Activated CD8-positive, alpha-beta memory T cell treated with anti-CD3 and anti-CD28 coated beads, Interleukin-2, amount 50 U/mL, for 48 hours (primary cell): ENCODE data around the gene ATXN3L.

Experiments used
- DNase-seq: peaks from one replicate; pipeline ENCODE4 v3.0.0-alpha.2; 2020

ATXN3L gene

DNA sequence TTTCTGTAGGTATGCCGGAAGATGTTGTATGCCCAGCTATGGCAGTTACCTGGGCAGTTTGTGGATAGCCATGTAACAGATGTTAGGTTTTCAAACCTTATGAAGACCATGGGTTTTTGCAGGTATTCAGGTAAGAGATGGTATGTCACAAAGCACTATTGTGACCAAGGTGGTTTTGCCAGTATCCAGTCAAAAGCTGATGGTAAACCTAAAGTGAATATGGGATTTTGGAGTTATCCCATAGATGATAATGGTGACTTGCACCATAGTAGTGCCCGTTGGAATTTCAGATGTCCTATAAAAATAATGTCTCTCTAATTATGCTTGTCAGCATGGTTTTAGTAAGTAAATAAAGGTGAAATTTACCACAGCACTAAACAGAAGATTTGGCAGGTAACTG, at the start of gene ATXN3L:
ATXN3L (minus strand) TSS at position 101 of the 400 bp plus-strand sequence. CDS start 119 bp downstream, outside the sequence.
- DNase-seq: no peak

DNA sequence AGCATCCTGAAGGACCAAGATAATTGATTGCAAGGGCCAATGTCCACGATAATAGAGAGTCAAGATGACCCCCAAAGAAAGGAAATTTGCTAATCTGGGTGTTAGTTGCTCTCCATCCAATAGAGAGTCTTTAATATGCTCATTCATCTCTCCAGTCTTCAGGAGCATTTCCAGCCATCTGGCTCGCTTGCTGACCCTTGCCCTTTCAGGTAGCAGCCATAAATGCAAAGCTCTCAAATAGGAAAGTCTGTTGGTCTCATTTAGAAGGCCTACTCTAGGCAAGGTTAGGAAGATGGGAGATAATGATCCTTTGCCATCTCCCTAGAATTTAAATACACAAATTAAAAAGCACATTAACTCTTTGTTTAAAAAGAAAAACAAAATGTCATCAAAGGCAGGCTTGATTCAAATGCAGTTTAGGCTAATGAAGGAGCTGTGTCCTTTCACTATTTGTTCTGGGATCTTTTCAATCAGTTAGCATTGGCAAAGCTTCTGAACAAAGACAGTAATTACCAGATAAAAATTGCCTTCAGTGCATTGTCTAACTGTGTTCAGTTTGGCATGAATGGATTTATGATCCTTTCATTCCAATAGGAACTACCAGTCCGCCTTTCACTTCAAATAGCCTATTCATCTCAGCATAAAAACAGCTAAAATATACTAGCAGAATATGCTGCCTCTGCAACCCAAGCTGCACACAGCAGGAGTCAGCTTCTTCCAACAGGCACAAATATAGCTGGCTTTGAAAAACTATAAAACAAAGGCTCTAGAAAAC, 49.6 kb upstream of the ATXN3L start:
- no peak for DNase-seq

DNA sequence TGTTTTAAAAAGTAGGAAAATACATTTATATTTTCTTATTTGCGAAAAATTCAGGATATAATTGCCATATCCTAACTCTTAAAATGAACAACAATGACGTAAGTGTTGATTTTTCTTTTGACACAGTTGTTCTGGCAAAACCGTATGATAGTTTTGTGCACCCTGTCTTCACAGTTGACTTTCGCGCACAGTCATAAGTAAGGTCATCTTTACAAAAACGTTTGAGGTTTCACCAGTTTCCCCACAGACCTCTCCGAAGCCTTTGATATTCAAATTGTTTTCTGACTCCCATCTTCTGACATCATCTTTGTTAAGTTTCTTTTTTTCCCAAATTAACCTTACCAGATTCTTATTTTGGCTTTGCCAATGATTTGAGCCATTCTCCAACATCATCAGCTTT, 48.1 kb upstream of the ATXN3L start:
- DNase-seq: no peak

DNA sequence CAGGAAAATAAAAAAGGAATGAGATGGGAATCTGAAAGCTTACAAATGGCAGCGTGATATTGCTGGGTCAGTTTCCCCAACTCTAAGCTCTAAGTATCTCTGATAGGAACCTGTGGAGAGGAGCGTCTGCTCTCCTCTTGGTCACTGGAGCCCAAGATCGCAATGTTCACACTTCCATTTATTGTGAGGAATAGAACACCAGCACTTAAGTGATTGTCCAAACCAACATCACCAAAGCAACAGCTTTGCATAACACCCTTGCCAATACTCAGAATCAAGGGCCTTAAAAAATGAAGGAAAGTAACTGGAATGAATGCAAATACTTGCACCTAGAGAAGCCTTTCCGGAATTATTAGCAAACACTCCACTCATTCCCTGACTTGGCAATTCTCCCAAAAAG, 46.8 kb upstream of the ATXN3L start:
- no peak for DNase-seq

DNA sequence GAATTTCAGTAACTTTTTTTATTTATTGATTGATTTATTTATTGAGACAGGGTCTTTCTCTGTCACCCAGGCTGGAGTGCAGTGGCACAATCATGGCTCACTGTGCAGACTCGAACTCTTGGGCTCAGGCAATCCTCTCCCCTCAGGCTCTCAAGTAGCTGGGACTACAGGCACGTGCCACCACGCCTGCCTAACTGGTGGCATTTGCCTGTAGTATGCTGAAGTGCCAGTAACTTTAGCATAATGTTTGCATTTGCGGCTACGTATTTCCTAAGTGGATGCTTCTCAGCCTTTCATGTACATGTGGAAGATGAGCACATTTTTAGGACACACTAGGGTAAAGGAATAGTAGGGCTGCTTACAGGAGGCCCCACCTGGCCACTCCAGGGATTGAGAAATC, 45.3 kb upstream of the ATXN3L start:
- no peak for DNase-seq

DNA sequence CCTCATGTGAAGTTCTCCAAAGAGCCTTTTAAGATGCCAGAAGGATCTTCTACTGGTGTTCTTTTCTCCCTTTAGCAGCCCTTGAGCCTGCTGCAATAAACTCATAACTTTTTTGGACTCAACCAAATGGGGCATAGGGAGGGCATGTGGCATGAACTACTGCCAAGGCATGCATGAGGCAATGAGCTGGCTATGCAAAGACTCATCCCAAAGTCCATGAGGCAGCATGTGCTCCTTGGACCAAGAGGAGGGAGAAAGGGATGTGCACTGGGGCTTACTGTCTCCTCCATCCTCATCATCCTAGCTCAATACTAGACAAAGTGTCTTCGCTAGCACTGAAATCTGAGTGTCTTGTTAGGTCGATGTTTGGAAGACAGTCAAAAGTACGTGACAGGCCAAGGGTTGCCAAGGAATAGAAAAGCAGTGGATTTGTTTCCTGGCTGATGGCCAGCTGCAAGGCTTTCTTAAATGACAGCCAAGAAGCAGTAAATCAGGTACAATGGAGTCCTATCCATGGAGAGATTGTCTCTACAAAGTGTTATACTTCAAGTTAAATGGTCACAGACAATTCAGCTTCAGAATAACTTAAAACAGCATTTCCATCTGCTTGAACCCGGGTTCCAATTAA, 44.5 kb upstream of the ATXN3L start:
- no peak for DNase-seq

DNA sequence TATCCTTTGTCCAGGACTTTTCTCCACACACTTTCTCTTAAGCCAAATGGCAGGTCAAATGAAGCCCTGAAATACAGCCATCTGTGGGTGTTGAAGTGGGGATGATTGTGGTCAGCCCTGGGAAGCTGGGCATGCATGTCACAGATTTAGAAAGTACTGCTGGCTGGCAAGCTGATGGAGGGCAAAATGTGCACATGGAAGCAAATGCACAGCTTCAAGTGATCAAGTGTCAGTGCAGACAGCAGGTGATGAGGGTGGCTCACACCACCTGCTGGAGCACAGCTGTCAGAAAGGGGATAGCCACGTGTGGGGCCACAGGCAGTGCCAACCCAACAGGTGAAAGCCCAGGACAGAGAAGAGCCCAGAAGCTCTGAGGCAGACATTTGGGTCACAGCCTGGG, 40.3 kb upstream of the ATXN3L start:
- DNase-seq: no peak

DNA sequence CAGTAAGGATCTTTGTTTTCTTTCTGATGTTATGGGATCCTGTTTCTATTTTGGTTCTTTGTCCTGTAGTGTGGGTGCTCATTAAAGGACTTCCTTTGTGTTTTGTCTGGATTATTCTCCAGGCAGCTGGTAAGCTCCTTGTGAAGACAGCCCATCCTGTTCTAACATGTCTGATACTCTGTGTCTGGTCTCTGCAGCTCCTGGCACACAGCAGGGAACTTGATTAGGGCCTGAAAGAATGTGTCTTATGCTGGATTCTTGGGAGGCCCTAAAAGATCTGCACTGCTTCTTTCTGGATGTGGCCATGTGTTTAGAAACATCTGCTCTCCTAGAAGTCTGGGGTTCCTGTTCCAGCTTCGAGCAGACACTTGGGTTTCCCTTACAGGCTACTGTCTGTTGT, 38.1 kb upstream of the ATXN3L start:
- no peak for DNase-seq

DNA sequence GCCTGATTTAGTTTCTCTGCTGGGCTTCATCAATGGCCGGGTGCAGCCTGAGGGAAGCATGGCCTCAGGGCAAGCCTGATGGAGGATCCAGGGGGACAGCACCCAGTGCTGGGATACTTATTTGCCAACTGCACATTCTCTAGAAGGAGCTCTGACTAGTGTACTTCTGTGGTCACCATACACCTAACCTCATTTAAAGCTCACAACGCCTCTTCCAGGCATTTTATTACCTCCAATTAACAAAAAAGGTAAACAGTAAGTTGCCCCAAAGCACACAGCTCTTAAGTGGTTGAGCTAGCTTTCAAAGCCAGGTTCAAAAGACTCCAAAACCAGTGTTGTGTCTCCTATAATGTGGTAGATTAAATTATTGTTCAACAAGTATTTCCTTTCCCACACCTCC, 26.8 kb upstream of the ATXN3L start:
- DNase-seq: no peak

DNA sequence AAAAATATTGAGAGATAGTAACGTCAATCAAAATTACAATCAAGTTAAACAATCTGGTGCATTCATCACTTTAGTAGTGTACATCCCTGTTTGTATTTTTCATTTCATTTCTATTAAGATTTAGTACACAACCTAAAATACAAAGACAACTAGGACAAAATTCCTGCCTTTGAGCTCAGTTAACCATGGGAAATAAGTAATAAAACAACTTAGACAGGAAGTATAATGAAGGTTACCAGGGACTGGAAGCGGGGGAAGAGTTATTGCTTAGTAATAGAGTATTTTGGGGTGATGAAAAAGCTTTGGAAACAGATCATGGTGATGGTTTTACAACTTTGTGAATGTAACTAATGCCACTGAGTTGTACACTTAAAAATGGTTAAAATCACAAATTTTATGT, 25.6 kb upstream of the ATXN3L start:
- DNase-seq: no peak

DNA sequence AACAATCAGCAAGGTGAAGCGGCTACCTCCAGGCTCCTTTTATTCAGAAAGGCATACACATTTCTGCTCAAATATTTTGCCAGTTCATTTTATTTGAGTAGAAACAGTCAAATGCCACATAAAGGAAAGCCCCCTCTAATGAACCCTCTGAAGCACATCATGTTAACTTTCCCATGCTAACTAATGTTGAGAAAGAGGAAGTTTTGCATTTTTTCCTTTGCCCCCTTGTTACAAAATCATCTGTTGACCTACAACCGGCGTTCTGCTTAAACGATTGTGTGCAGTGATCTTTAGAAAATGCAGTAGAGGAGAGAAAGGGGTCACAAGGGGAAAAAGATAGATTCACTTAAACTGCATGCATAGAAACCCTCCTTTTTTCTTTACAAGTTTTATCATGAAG, 25.2 kb upstream of the ATXN3L start:
- no peak for DNase-seq

DNA sequence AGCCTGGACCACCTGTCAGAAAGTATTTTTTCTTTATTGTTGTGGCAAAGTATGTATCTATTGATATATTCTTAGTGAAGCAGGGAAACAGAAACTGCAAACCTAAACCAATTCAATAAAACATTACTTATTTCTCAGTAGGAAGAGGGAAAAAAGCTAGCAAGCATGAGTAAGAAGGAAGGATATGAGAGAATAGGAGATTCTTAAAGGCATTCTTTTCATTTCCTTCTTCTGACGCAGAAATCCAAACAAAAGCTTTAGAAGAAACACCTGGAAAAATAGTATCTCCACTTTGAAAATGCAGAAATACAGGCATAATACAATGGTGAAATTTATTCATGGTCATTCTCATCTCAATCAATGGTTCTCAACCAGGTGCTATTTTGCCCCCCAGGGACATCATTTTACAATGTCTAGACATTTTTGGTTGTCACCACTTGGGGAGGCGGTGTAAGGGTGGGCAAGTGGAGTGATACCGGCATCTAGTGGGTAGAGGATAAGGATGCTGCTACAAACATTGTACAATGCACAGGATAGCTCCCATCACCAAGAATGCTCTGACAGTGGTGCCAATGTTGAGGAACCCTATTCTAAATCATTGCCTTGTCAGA, 21.7 kb upstream of the ATXN3L start:
- no peak for DNase-seq

DNA sequence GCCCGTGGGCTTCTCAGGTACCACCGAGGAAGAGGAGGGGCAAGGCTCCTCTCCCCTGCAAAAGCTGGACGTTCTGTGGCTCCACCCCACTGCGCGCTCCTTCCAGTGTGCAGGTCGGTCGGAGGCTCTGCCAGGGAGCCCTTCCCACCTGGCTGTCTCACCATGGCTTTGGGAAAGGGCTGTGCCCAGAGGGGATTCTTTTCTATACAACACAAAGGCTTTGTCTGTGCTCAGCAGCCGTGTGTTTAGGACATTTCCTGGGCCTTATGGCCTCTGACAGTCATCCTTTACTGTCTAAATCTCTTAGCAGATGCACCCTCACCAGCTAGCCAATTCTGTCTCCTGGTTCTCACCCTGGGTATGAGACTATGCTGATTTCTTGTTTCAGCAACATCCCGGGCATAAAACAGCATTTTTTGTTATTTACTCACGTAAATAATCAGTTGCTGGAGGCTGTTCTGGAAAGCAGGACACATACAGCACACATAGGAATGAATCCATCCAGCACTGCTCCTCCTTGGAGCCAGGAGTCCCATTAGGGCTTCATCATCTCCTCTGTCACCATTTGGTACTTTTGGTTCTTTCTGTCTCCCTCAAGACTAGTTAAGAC, 20.4 kb upstream of the ATXN3L start:
- DNase-seq: no peak

DNA sequence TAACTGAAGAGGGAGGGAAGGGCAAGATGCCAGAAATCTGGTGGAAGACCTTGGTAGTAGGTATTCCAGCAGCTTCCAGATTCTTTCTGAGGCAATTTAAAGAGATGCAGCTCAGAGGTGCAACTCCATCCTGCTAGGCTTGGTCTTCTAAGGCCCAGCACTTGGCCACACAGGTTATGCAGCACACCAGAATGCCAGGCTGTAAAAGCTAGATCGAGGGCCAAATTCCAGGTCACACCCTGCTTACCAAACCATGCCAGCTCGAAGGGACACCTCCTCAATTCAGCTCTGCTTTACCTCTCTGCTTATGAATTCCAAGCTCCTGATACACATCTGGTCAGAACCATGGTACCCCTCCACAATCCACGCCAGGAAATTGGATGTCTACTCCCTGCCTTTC, 19.8 kb upstream of the ATXN3L start:
- no peak for DNase-seq

DNA sequence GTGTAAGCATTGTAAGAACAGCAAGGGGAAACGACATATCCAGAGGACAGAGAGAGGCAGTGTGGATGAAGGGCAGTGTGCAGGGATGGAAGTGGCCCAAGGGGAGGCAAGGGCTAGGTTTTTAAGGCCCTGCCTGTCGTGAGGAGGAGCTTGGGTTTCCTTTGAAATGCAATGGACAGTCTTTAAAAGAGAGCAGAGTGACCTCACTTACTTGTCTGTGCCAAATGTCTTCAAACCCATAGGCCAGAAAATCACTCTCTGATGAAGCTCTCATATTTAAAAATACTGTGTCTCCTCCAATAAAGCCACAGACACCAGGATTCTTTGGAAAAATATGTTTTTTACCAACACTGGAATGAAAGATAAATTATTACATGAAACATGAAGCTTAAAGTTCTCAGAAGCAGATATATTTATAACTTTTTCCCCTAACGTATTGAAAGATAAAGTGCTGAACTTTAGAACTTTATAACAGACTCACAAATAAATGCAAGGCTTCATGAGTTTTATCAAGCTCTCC, 19.2 kb upstream of the ATXN3L start:
- DNase-seq: no peak

DNA sequence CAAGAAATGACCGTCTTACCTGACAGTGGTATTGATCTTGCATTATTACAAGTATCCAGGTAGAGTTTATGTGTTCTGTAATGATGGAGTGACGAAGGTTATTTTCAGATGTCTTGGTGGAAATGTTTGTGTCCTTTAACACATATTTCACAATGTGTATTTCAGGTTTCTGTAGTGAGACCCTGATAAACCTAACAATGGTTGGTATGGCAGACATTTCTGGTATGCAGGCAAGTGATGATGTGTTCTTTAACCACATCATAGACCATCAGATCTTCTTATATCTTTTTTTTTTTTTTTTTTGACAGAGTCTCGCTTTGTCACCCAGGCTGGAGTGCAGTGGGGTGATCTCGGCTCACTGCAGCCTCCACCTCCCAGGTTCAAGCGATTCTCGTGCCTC, 14.6 kb upstream of the ATXN3L start:
- no peak for DNase-seq

DNA sequence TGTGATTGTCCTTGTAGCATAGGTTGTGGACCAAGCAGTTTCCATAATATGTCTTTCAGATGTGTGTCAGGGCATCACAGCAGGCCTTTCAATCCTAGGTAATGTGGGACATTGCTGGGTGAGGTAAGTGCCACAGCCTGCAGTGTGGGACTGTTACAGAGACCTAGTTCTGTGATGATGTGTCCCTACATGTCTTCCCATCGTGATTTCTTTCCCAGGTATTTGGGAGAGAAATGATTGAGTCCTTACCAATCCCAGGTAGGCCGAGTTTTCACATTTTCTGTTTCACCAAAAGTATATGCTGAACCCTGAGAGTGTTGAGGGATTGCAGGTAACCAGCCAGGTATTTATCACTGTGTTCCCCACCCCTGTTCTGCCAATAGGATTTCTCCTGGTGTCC, 10.6 kb upstream of the ATXN3L start:
- no peak for DNase-seq

DNA sequence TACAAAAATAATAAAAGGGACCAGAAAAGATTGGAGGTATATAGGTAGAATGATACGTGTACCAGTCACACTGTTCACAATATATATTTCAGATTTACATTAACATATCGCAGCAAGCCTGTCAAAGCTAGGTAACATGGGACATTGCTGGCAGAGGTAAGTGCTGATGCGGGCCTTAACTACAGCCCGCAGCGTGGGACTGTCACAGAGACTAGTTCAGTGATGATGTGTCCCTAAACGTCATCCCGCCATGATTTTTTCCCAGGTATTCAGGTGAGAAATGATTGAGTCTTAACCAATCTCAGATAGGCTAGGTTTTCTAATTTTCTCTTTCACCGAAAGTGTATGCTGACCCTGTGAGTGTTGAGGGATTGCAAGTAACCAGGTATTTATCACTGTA, 7.8 kb upstream of the ATXN3L start:
- no peak for DNase-seq

DNA sequence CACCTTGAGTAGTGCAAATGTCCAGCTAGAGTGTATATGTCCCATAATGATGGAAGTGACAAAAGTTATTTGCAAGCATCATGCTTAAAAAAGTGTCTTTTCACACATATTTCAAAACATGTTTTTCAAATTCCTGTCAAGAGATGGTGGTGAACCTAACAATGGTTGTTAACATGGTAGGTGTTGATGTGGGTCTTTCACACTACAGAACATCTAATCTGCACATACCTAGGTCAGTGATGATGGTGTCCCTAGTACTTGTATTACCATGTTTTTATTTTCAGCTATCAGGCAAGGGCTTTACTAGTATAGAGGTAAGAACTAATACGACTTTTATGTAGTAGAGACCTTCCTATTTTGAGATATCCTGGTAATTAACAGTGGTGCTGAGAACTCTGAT, 3.4 kb upstream of the ATXN3L start:
- DNase-seq: no peak

DNA sequence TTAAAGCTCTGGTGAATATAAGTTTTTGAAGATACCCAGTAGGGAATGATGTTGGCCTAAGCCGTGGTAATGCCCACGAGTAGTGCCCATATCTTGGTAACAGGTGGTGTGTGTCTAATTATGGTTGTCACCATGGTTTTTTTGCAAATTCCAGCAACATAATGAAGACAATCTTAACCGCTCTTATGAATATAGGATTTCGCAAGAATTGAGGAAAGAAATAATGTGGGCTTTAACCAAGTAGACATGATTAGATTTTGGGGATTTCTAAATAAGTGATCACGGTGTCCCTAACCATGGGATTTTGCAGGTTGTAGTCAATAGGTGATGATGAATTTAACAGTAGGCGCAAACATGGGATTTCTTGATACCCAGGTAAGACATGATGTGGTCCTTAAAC, 2.5 kb downstream of the ATXN3L start:
- DNase-seq: no peak

DNA sequence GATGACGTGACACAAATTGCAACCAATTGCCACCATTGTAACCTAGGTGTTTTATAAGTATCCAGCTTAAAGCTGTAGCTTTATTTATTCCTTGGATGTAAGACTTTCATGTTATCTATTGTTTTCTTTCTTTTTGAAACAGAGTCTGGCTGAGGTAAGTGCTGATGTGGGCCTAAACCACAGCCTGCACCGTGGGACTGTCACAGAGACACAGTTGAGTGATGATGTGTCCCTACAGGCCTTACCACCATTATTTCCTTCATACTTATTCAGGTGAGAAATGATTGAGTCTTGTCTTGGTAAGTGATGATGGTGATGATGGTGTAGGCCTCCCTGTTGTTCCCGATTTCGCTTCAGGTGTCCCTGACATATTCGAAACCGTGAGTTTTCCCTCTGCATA, 8.3 kb downstream of the ATXN3L start:
- no peak for DNase-seq

DNA sequence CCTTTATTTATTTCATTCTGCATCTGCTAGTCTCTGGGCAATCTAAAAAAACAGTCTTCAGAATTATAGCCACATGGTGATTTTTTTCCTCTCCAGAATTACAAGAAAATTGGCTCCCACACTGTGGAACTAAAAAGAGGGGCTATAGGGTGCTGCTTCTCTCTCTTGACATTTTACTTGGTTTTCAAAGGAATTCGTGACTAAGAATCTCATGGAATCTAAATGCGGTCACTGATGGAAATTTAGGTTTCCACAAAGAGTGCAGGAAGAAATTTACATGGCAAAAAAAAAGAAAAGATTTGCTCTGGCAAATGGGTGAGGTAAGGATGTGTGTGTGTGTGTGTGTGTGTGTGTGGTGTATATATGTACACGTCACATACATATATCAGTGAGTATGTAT, 10.2 kb downstream of the ATXN3L start:
- DNase-seq: no peak

DNA sequence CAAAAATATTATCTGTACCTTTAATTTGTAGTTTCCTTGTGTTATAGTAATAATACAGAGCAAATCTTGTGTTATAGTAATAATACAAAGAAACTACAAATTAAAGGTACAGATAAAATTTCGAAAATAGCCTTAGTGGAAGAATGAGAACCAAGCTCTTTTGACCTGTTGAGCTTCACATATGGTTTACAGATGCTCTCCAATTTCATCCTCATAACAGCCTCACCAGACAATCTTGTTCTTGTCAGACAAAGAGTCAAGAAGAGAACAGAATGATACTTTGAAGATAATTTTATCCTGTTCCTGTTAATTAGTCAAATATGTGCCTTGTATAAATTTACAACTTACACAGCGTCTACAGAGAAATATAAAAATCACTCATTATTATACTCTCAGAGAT, 12.8 kb downstream of the ATXN3L start:
- no peak for DNase-seq

DNA sequence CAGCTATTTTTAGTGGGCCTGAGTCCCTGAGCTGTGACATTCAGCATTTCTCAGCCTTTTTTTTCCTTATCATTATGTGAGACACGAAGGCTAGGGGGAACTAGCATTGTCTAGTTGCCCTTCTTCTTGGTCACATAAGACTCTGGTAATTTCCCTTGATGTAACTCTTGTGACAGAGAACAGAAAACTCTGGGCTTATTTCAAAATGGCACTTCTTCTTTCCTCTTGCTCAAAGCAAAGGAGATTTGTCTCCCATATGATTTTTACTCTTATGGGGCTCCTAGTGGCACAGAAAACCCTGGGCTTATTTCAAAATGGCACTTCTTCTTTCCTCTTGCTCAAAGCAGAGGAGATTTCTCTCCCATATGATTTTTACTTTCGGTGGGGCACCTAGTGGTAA, 14.7 kb downstream of the ATXN3L start:
- DNase-seq: no peak
